DMS53 treated with DMSO at 0.1 percent for 48 hours (cell line): ENCODE results near the gene COLGALT1.
"Not testable (repeated sequence)": the region's sequence is repeated elsewhere in the genome, so short reads cannot be mapped to it uniquely, and the experiment has no call there.

Source experiments
- DNase-seq: peaks from one replicate; lab custom pipeline; 2025; ENCODE audit not compliant: unreplicated experiment; lab: John Stamatoyannopoulos, UW

Gene COLGALT1

DNA sequence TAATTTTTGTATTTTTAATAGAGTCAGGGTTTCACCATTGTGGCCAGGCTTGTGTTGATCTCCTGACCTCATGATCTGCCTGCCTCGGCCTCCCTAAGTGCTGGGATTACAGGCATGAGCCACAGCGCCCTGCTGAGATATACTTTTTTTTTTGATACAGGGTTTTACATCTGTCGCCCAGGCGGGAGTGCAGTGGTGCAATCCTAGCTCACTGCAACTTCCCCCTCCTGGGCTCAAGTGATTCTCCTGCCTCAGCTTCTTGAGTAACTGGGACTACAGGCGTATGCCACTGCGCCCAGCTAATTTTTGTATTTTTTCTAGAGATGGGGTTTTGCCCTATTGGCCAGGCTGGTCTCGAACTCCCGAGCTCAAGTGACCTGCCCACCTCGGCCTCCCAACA lies 2.0 kb downstream of the COLGALT1 start:
- DNase-seq, result no peak

DNA sequence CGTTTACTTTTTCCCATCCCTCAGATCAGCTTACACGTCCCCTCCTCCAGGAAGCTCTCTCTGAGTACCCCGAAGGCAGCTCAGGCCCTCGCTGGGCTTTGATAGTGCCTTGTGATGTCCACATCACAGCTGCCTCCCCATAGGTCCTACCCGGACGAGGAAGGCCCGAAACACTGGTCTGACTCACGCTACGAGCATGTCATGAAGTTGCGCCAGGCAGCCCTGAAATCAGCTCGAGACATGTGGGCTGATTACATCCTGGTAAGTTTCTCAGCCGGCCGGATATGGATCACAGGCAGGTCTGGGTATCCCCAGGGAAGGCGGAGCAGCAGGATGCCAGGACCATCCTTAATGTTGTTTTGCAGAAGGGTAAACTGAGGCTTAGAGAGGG lies 4.8 kb downstream of the COLGALT1 start:
- DNase-seq, result no peak

- no peak for DNase-seq
Observed at GRCh38 chr19:17562097-17562496, 6.6 kb downstream of the COLGALT1 start.

DNA sequence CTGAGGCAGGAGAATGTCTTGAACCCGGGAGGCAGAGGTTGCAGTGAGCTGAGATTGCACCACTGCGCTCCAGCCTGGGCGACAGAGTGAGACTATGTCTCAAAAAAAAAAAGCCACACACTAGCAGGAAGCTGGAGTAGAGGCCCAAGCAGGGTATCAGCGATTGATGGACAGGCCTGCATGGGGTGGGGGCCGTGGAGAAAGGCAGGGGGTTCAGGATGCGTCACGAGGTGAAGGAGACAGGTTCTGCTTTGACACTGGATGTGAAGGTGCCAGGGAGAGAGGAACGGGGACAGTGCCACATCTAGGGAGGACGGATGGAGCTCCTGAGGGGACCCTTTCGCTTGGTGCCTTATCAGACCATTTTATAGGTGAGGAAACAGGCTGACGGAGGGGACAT lies 7.1 kb downstream of the COLGALT1 start:
- no peak for DNase-seq

DNA sequence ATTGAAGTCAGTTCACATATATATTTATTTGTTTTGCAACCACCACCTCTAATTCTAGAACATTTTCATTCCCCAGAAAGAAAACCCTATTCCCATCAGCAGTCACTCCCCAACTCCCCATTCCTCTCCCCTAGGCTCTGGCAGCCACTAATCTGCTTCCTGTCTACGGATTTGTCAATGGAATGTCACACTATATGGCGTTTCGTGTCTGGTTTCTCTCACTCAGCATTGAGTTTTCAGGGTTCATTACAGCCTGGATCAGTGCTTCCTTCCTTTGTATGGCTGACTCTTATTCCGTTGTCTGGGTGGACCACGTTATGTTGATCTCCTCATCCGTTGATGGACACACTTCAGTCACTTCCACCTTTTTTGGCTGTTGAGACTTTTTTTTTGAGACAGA lies 9.3 kb downstream of the COLGALT1 start:
- DNase-seq, result no peak

DNA sequence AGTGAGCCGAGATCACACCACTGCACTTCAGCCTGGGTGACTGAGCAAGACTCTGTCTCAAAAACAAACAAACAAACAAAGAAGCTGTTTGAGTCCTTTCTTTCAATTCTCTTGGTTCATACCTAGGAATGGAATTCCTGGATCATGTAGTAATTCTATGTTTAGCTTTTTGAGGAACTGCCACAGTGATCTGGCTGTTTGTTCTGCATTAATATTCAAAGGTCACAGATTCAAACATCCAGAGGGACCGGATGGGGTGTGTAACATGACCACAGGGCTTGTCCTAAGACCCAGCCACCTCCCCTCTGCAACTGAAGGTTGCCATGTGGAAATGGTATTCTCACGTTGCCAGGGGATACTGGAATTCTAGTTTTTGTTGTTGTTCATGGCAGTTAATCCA lies 10.2 kb downstream of the COLGALT1 start:
- no peak for DNase-seq

- DNase-seq, result no peak
Observed at GRCh38 chr19:17567940-17568339, 12.5 kb downstream of the COLGALT1 start.

- not testable (repeated sequence) for DNase-seq
Observed at GRCh38 chr19:17570291-17570690, 14.8 kb downstream of the COLGALT1 start.

DNA sequence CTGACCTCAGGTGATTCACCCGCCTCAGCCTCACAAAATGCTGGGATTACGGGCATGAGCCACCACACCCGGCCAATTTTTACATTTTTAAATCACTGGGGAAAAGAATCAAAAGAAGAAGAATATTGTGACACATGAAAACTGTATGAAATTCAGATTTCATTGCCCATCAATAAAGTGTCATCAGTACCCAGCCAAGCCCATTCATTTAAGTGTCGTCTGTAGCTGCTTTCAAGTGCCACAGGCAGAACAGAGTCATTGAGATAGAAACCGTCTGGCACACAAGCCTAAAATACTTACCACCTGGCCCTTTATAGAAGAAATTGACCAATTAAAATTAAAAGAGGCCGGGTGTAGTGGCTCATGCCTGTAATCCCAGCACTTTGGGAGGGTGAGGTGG lies 15.3 kb downstream of the COLGALT1 start:
- DNase-seq, result no peak

DNA sequence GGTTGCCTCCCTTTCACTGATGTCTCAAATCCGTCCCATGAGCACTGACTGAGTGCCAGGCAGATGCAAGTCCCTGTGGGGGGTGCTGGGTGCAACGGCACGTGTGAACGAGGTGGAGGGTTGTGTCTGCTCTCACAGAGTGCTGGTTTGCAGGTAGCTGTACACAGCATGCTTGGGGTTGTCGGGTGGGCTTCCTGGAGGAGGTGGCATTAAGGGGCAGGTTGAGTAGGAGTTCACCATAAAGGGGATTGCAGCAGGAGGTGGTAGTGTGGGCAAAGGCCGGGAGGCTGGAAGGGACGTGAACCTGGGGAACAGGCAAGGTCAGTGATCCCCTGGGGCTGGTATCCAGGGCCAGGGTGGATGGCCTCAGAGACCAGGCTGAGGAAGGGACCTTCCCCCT lies 17.2 kb downstream of the COLGALT1 start:
- no peak for DNase-seq

DNA sequence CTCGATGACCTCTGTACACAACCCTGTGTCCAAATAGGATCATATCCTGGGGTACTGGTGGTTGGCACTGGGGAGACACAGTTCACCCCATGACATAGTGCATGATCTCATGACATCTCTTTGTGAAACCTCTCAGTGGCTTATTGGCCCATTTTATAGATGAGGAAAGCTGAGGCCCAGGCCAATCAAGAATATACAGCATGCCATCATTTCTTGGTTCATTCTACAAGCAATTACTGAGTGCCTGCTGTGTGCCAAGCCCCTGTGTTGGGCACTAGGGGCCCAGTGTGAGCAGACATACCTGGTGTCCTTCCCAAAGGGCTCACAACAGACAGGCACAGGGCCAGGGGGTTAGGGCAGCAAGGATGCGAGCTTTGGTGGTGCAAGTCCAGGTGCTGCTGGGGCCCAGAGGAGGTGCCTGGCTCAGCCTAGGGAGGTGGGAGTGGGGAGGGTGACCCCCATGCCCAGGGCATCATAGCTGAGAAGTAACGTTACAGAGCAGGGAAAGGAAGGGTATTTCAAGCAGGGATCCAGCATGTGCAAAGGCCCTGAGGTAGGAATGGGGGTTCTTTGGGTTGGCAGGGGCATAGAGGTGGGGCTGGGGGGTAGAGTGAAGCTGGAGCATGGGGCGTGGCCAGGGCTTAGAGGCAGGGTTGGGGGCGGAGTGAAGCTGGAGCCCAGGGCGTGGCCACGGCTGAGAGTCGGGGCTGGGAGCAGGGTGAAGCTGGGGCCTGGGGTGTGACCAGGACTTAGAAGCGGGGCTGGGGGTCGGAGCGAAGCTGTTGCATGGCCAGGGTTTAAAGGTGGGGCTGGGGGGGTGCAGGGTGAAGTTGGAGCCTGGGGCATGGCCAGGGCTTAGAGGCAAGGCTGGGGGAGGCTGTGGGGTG lies 20.7 kb downstream of the COLGALT1 start:
- DNase-seq, result no peak

DNA sequence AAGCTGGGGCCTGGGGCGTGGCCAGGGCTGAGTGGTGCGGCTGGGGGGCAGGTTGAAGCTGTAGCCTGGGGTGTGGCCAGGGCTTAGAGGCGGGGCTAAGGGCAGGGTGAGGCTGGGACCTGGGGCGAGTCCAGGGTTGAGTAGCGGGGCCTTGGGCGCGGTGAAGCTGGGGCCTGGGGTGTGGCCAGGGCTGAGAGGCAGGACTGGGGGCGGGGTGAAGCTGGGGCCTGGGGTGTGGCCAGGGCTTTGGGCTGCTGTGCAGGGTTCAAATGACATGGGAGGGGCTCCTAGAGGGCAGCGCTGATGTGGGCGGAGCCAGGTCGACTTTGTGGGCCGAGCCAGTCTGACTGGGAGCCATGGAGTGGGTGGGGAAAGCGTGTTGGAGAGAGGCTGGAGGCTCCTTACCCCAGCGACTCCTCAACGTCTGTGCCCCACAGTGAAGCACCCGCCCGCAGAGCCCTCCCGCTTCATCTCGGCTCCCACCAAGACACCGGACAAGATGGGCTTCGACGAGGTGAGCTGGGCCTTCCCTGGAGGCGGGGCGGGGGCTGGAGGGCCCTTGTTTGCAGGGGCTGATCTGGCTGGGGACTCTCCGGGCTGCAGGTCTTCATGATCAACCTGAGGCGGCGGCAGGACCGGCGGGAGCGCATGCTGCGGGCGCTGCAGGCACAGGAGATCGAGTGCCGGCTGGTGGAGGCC lies 21.5 kb downstream of the COLGALT1 start:
- DNase-seq, result no peak

DNA sequence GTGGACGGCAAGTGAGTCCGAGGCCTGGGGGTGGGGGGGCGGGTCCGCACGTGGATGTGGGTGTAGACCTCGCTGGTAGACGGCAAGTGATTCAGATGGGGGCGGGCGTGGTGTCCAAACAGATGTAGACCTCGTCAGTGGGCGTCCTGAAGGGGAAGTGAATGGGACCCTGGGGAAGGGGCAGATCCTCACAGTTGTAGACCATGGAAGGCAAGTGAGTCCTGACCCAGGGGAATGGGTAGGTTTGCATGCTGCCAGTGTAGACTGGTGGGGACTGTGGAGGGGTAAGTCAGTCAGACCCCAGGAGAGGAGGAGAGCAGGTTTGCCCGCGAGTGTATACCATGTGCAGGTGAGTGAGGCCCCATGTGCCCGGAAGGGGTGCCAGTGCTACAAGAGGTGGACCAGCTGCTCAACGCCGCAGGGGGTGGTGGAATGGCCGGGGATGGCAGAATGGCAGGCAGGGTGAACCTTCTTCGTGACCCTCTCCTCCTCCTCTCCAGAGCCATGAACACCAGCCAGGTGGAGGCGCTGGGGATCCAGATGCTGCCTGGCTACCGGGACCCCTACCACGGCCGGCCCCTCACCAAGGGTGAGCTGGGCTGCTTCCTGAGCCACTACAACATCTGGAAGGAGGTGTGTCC lies 22.1 kb downstream of the COLGALT1 start:
- no peak for DNase-seq

DNA sequence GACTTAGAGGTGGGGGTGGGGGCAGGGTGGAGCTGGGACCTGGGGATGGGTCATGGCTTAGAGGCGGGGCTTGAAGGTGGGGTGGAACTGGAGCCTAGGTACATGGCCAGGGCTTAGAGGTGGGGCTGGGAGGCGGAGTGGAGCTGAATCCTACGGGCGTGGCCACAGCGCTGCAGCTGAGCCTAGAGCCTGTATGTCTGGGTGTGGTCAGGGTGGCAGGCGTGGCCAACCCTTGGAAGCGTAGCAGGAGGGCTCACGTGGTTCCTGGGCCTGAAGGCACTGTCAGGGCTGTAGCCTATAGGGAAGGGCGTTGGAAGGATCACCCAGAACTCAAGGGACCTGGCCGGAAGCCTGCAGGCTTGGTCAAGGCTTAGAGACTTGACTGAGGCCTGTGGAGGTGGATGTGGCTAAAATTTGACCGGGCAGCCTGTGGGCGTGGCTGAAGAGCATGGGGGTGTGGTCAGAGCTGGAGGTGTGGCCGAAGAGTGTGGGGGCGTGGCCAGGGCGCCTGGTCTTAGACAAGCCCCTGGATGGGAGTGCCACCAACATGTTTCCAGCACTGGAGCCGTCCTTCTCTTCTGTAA lies 24.3 kb downstream of the COLGALT1 start:
- DNase-seq, result no peak

DNA sequence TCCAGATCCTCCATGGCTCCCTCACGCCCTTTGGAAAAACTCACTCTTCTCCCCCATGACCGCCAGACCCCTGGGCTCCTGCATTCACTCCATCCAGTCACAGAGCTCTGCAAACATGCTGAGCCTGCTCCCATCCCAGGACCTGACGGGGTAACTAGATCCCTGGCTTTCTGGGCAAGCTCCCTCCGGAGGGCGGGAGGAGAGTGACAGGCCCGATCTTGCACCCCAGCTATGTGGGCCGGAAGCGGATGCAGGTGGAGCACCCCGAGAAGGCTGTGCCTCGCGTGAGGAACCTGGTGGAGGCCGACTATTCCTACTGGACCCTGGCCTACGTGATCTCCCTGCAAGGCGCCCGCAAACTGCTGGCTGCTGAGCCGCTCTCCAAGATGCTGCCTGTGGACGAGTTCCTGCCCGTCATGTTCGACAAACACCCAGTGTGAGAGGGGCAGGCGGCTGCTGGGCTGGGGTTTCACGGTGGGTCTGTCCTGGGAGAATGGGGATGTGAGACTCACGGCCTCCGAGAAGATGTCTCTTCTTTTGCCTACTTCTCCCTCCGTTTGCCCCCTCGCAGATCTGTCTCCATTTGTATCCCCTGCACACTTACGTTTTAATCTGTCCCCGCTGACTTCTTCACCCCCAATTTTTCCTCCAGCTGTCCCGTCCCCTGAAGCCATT lies 25.2 kb downstream of the COLGALT1 start:
- DNase-seq, result no peak

- no peak for DNase-seq
Observed at GRCh38 chr19:17581211-17581874, 25.9 kb downstream of the COLGALT1 start.

- no peak for DNase-seq
Observed at GRCh38 chr19:17582613-17583012, 27.2 kb downstream of the COLGALT1 start.

- DNase-seq, result no peak
Observed at GRCh38 chr19:17584132-17584531, 28.7 kb downstream of the COLGALT1 start.

GRCh38 chr19:17585395-17585794 lies 29.9 kb downstream of the COLGALT1 start:
- not testable (repeated sequence) for DNase-seq

- DNase-seq, result no peak
Observed at GRCh38 chr19:17590866-17591265, 35.4 kb downstream of the COLGALT1 start.
